Activated CD8-positive, alpha-beta T cell treated with anti-CD3 and anti-CD28 coated beads, Interleukin-2, amount 10 ng/mL, durations not matched to agents 7 days and 5 days (primary cell): ENCODE results near the gene MN1. TPM values are rescaled to one million over a fixed set of nuclear protein-coding genes. Genes with fewer than 3 reads are reported as not detected.

Experiments used
- ATAC-seq: fragments of 150-1000 bp; cut with Tn5 transposase; one replicate; pipeline ENCODE4 v1.10.0; 2021; ENCODE audit warnings: moderate library complexity
- CTCF ChIA-PET: fragments of 350-600 bp; sonication (Branson Sonifier 250); formaldehyde crosslinking; loops from one replicate; lab custom pipeline; 2021; ENCODE audit warnings: antibody characterized with exemption; lab: Charles Lee
- POLR2A ChIA-PET: fragments of 350-600 bp; sonication (Branson Sonifier 250); formaldehyde crosslinking; loops from one replicate; lab custom pipeline; 2021; ENCODE audit warnings: antibody characterized with exemption; lab: Charles Lee
- DNase-seq: peaks from one replicate; pipeline ENCODE4 v3.0.0-alpha.2; 2020
- H3K27ac Mint-ChIP-seq: one replicate; pipeline ENCODE4 v1.8.0; 2021; ENCODE audit warnings: mild to moderate bottlenecking, mixed read lengths
- H3K27me3 Mint-ChIP-seq: one replicate; pipeline ENCODE4 v1.8.0; 2021; ENCODE audit warnings: low read depth, mixed read lengths
- H3K36me3 Mint-ChIP-seq: one replicate; pipeline ENCODE4 v1.8.0; 2021; ENCODE audit warnings: low read depth, mixed read lengths
- H3K4me1 Mint-ChIP-seq: one replicate; pipeline ENCODE4 v1.8.0; 2021; ENCODE audit warnings: low read depth, mixed read lengths
- H3K4me3 Mint-ChIP-seq: one replicate; pipeline ENCODE4 v1.8.0; 2021; ENCODE audit warnings: mild to moderate bottlenecking, mixed read lengths
- H3K9me3 Mint-ChIP-seq: one replicate; pipeline ENCODE4 v1.8.0; 2022; ENCODE audit warnings: mixed read lengths; ENCODE audit not compliant: insufficient read depth
- total RNA-seq, 2 experiments: library from RNA; stranded (reverse); gene quantifications; one replicate each; pipeline ENCODE4 v1.2.3, GENCODE V29; 2021

Gene MN1
- total RNA-seq, 2 experiments from 2014 or later = 0.11 to 0.13 TPM

DNA sequence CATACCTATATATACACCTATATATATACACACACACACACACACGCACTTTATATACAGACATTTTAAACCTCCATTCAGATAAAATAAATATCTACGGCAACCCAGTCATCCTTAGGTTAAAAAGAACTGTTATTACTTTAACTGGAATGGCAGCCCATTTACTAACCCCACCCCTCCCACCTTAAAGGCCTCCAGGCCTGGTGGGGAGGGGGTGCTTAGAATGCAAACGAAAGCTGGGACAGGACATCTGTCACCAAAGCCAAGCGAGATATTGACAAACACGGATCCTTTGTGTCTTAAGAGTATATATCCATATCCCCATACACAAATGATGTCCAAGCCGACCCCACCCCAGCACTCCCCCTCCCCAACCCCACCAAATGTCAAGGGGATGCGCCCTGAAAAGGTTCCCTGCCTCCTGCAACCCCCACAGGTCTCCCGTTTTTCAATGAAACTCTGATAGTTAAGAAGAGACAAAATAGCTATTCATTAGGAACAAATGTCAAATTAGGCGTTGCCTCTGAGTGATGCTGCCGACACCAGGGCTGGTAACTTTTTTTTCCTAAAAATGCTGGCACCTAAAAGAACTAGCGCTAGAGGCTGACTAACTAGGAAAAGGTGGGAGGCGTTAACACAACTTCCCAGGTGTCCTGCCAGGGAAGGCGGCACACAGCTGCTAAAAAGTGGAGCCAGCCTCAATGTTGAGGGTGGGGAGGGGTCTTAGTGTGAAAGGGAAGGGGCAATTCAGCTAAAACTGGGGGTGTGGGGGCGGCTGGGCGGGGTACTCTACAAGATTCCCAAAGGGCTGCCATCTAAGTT is 5.6 kb downstream of the MN1 start:
- Mint-ChIP-seq H3K27me3 (peaks cover 9% of the 10 kb centered on the region), H3K27ac (no peak overlapping the region), H3K4me3 (no peak overlapping the region), H3K9me3 (no peaks in the 10 kb centered on the region), H3K4me1 (no peaks in the 10 kb centered on the region), H3K36me3 (no peaks in the 10 kb centered on the region)
- ATAC-seq = no peak
- ChIA-PET POLR2A (no interaction called here), CTCF (no interaction called here)
- DNase-seq = no peak

DNA sequence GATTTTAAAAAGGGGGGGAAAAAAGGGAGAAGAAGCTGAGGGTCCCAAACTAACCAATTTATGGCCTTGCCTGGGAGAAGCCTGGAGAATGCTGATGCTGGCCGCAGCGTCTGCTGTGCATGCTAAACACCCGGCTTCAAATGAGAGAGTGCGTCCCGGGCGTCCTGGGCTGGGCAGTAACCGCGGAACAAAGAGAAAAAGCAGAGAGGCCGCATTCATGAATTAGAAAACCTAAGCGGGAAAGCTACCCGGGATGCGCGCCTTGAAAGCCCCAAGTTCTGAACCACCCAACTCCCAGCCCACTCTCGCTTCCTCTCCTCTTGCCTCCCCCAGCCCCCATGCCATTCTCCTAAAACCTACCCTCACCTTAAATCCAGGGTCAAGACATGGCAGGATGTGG is 6.5 kb downstream of the MN1 start:
- H3K9me3 Mint-ChIP-seq = no peaks in the 10 kb centered on the region
- POLR2A ChIA-PET = no interaction called here
- no peak for ATAC-seq
- no peaks in the 10 kb centered on the region for H3K4me1 Mint-ChIP-seq
- DNase-seq = no peak
- no peak overlapping the region for H3K27ac Mint-ChIP-seq
- CTCF ChIA-PET = no interaction called here
- H3K36me3 Mint-ChIP-seq = no peaks in the 10 kb centered on the region
- H3K4me3 Mint-ChIP-seq = no peak overlapping the region
- H3K27me3 Mint-ChIP-seq = peaks cover 5% of the 10 kb centered on the region

DNA sequence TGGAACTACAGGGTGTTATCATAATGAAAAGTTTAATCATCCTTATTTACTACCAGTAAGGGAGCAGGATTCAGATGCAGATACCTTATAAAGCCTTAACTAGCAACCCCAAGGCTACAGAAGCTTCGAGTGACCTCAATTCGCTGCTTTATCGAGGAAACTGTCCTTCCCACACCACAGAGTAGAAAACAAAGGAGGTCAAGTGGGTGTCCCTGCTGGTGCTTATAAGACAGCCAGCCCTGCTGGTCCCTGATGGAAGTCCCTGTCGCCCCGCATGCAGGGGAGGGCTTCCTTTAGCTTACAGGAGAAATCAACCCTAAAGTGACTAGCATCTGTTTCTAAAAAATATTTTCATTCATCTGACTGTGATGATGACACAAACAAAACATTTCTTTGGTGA is 7.3 kb downstream of the MN1 start:
- no peak for DNase-seq
- POLR2A ChIA-PET = no interaction called here
- no peaks in the 10 kb centered on the region for H3K4me1 Mint-ChIP-seq
- peaks cover 5% of the 10 kb centered on the region for H3K27me3 Mint-ChIP-seq
- H3K36me3 Mint-ChIP-seq = no peaks in the 10 kb centered on the region
- CTCF ChIA-PET = no interaction called here
- ATAC-seq = no peak
- no peak overlapping the region for H3K4me3 Mint-ChIP-seq
- no peak overlapping the region for H3K27ac Mint-ChIP-seq
- H3K9me3 Mint-ChIP-seq = no peaks in the 10 kb centered on the region

DNA sequence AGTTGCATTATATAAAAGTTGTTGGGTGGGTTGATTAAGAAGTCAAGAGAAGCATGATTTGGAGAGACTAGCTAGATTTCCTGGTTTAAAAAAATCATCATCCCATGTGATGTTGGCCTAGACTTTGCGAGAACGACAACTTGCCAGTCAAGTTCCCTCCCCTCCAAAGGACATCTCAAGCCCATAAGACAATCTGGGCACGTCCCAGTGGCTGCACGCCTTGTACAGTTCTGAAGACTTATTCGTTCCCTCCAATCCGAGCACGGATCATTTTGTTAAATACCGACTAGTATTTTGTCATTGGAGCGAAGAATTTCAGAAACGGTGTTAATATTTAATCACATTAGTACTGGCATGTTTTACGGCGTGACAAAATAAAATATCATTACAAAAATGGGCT is 8.0 kb downstream of the MN1 start:
- Mint-ChIP-seq H3K4me3 (no peak overlapping the region), H3K9me3 (no peaks in the 10 kb centered on the region), H3K36me3 (no peaks in the 10 kb centered on the region), H3K27ac (no peak overlapping the region), H3K27me3 (peaks cover 4% of the 10 kb centered on the region), H3K4me1 (no peaks in the 10 kb centered on the region)
- ChIA-PET POLR2A (no interaction called here), CTCF (no interaction called here)
- ATAC-seq = no peak
- no peak for DNase-seq

DNA sequence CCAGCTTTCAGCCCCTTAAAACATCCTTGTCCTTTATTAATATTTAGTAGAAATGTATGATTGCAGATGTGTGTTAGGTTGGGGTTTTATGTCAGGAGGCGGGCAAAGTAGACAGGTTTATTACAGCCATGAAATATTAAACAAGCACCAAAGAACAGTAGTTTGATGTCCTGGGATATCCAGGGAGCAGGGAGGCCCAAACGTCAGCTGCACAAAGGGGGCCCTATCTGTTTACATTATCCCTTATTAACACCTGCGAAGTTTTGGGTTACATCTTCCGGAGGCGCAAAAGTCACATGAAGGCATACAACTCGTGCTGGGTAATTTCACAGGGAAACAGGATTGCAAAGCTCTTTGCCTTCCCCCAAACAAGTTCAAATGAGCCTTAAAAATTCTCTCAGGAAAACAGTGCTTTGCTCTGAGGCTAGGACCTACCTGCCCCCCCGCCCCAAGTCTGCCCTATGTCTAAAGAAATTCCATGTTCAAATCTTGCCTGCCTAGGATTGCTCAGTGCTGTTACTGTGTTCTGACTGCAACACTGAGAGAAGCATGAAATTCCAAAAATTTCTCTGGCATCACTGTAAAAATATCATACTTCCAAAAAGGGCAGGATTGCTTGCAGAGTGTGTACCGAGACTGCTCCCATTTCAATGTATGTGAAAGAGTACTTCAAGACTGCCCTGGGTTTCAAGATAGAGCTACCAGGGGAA is 8.9 kb downstream of the MN1 start:
- Mint-ChIP-seq H3K4me3 (no peak overlapping the region), H3K27me3 (peaks cover 7% of the 10 kb centered on the region), H3K9me3 (no peaks in the 10 kb centered on the region), H3K36me3 (no peaks in the 10 kb centered on the region), H3K4me1 (no peaks in the 10 kb centered on the region), H3K27ac (no peak overlapping the region)
- CTCF ChIA-PET = no interaction called here
- no peak for DNase-seq
- POLR2A ChIA-PET = no interaction called here
- ATAC-seq = no peak

DNA sequence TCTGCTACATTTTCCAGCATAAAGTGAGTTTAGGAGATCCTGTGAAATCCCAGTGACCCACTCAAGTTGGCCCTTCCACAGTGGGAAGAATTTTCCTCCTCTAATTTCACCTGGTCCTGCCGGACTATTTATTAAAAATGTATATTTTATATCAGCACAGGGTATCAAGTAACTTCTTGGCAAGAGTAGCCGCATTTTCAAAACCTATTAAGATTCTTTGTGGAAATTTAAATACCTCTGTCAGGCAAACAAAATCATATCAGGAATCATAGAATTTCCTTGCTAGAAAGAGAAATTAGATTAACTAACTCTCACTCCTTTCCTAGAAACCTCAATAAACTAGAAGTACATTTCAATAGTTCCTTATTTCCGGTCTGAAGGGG is 9.7 kb downstream of the MN1 start:
- Mint-ChIP-seq H3K4me1 (no peaks in the 10 kb centered on the region), H3K27me3 (peaks cover 7% of the 10 kb centered on the region), H3K9me3 (no peaks in the 10 kb centered on the region), H3K36me3 (no peaks in the 10 kb centered on the region), H3K27ac (no peak overlapping the region), H3K4me3 (no peak overlapping the region)
- ChIA-PET CTCF (no interaction called here), POLR2A (no interaction called here)
- ATAC-seq (no peak), DNase-seq (no peak)

DNA sequence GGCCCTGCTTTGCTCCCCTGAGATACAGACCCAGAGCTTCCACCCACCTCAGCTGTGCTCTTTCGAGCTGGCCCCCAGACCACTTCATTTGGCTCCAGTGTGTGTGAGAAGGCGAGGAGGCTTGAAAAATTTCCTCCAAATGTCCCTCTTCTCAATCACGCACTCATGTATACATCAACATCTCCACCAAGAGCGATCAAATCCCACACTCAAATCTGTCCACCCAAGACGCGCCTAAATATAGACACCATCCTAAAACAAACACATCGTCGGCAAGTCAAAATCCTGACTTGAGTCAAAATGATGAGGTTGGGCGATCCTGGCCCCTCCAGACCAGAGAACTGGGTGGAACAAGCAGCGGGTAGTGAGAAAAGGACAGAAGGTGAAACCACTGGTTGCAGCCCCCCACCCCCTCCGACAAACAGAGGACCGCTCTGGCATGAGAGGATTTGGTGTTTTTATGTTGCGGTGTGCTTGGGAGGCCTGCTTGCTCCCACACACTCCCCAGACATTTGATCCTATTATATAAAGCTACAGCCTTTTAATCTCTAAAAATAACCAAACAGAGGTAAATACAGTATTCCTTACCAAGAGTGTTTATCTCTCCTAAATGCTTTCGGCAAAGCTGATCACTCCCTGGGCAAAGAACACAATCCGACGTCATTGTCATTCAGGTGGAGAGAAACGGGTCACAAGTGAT is 10.2 kb downstream of the MN1 start:
- no peak overlapping the region for H3K4me3 Mint-ChIP-seq
- H3K9me3 Mint-ChIP-seq = no peaks in the 10 kb centered on the region
- H3K4me1 Mint-ChIP-seq = no peaks in the 10 kb centered on the region
- H3K27me3 Mint-ChIP-seq = peaks cover 7% of the 10 kb centered on the region
- DNase-seq = no peak
- no peak for ATAC-seq
- CTCF ChIA-PET = no interaction called here
- H3K36me3 Mint-ChIP-seq = no peaks in the 10 kb centered on the region
- no peak overlapping the region for H3K27ac Mint-ChIP-seq
- POLR2A ChIA-PET = no interaction called here

DNA sequence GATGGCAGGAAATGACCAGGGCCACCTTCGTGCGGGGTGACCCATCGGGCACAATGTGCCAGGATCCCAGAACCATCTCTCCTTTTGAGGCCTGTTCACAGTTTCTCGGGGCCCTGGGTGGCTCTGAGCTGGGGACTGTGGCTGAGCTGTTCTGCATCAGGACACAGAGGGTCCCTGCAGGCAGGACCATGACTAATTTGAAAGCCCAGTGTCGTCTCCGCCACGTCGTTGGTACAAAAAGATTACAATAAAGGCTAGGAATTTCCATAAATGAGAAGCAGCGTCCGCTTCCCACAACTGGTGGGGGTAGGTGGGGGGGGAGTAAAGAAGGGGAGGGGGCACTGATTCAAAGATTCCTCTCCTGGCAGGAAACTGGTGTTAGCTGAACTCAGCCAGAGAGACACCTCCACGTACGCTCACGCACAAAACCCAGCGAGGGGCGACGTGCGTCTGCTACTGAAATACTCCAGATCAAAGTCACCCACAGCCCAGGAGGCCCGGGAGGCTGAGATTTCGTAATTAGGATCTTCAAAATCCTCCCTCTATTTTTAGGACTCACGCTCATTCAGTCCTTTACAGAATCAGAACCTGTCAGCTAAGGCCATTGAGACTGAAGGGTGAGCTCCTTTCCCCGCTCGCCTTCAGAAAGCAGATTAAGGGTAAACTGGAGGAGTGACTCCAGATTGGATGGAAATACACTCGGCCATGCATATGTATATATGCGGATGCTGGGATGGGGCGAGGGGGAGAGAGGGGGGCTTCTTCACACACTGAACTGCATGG is 11.0 kb downstream of the MN1 start:
- no peak overlapping the region for H3K4me3 Mint-ChIP-seq
- no peak overlapping the region for H3K27ac Mint-ChIP-seq
- H3K27me3 Mint-ChIP-seq = peaks cover 13% of the 10 kb centered on the region
- ChIA-PET CTCF (no interaction called here), POLR2A (no interaction called here)
- H3K4me1 Mint-ChIP-seq = no peaks in the 10 kb centered on the region
- DNase-seq = no peak
- H3K36me3 Mint-ChIP-seq = no peaks in the 10 kb centered on the region
- H3K9me3 Mint-ChIP-seq = no peaks in the 10 kb centered on the region
- ATAC-seq = no peak

DNA sequence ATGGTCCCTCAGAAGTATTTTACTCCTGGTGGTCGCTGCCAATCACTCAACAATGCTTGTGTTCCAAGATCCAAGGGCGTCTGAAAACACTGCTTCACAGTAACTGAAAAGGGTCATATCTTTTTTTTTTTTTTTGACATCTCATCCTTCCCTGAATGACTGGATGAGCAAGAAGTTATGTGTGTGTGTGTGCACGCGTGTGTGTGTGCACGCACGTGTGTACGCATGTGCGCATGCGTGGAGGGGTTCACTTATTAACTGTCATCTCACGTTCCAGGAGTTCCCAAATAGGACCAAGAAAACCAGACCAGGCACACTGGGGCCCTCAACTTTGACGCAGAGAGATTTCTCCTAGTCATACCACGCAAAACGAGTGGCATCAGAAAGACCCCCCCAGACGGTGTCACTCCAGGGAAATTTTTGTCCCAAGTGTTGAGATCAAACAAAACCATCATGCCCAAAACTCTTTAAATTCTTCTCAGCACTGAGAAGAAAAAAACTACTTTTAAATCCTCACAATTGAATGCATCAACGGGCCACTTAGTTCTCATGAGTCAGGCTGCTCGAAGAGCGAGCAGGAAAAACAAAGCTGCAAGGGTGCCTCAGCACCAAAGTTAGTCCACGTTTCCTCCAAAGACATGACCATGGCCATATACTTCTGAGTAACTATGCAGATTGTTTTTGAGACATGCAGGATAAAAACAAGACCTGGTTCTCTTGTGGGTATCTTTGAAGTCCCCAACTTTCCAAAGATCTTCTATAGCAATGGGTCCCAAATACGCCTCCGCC is 12.9 kb downstream of the MN1 start:
- ChIA-PET CTCF (no interaction called here), POLR2A (no interaction called here)
- Mint-ChIP-seq H3K36me3 (no peaks in the 10 kb centered on the region), H3K27me3 (peaks cover 14% of the 10 kb centered on the region), H3K4me3 (no peak overlapping the region), H3K4me1 (no peaks in the 10 kb centered on the region), H3K27ac (no peak overlapping the region), H3K9me3 (no peaks in the 10 kb centered on the region)
- ATAC-seq (no peak), DNase-seq (no peak)

DNA sequence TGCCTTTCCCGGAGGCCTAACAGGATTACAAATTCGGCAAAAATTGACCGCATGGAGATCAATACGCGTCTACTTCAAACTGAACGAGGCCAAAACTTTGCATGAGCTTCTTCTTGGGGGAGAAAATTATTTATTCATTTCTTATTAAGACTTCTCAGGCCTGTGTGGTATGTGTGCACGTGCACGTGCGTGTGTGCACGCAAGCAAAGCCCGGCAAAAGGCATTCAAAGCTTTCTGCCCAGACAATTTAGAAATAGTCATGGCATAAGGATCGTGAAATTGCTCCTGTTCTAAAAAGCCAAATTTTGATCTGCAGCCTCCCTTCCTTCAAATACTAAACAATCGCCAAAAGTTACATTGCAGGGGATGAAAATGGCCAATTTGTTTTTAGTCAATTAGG is 14.6 kb downstream of the MN1 start:
- CTCF ChIA-PET = no interaction called here
- H3K4me1 Mint-ChIP-seq = no peaks in the 10 kb centered on the region
- no peak for DNase-seq
- POLR2A ChIA-PET = no interaction called here
- no peak overlapping the region for H3K27ac Mint-ChIP-seq
- no peaks in the 10 kb centered on the region for H3K9me3 Mint-ChIP-seq
- H3K27me3 Mint-ChIP-seq = peaks cover 14% of the 10 kb centered on the region
- H3K36me3 Mint-ChIP-seq = no peaks in the 10 kb centered on the region
- no peak overlapping the region for H3K4me3 Mint-ChIP-seq
- ATAC-seq = no peak

DNA sequence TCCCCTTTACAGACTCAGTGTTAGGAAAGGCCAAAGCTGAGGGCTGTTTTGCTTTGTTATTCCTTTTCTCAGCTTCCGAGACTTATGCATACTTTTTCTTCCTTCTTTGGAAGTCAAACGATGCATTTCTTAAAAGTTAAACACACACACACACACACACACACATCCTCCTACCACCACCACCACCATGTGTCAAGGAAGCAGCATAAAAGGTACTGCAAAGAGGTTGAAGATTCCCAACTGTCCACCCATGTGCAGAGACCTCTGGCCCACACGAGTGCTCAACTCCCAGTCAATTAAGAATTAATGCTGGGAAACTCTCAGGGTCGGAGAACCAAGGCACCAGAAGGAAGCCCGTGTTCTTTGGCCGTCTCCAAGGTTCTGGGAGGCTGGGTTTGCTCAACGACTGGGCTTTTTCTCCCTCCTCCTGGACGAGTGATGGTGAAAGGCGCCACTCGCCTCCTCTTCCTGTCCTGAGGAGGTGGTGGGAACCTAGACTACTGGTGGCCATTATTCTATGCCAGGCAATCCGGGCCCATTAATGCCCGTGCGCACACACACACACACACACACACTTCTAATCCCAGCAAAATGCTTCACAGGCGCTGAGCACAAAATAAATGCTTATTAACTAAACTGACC is 15.1 kb downstream of the MN1 start:
- POLR2A ChIA-PET = interaction anchor here (0.6 kb wide), 1 partner anchor 63 kb away, joined by 3 read pairs; no protein-coding TSS in a partner anchor
- no peak overlapping the region for H3K4me3 Mint-ChIP-seq
- CTCF ChIA-PET = no interaction called here
- no peak overlapping the region for H3K27ac Mint-ChIP-seq
- no peaks in the 10 kb centered on the region for H3K4me1 Mint-ChIP-seq
- no peak for DNase-seq
- no peaks in the 10 kb centered on the region for H3K36me3 Mint-ChIP-seq
- no peaks in the 10 kb centered on the region for H3K9me3 Mint-ChIP-seq
- H3K27me3 Mint-ChIP-seq = peaks cover 14% of the 10 kb centered on the region
- ATAC-seq = no peak
